Ishikawa (cell line): ENCODE measurements around the gene NXNL2.

Experiments used
- CEBPB ChIP-seq: IDR thresholded peaks from 2 replicates; pipeline ENCODE4 v1.6.1; 2012
- EP300 ChIP-seq: IDR thresholded peaks from 2 replicates; pipeline ENCODE4 v1.6.1; 2012; ENCODE audit warnings: borderline replicate concordance
- TF ChIP-seq, protein P1 (sequence below): IDR thresholded peaks from 2 replicates; pipeline ENCODE4 v1.6.1; 2012; ENCODE audit warnings: low read depth, mild to moderate bottlenecking

DNA sequence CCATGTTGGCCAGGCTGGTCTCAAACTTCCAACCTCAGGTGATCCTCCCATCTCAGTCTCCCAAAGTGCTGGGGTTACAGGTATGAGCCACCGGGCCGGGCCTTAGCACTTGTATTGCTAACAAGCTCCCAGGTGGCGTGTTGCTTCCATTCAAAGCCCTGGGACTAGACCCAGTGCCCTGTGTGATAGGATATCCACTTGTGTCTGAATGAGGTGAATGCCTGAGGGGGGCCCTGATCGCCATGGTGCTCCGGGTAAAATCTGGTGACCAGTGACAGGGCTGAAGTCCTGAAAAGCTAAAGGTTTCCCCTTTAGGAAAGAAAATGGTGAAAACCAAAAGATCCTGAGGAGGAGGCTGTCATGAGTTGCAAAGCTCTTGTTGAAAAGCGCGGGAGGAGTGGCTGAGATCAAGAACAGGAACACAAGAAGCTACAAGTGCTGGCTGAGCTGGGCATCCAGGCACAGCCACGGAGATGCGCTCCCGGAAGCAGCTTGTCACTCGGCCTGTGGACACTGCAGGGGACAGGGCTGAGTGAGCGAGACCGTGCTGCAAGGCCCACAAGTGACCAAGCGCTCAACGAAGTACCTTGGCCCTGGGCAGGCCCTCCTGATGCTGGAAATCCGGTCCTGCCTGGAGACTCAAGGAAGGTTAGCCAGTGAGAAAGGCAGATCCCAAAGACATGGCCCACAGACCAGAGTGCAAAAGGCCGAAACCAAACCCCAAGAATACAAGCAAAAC is 39.8 kb upstream of the NXNL2 start:
- TF ChIP-seq, protein P1, sequence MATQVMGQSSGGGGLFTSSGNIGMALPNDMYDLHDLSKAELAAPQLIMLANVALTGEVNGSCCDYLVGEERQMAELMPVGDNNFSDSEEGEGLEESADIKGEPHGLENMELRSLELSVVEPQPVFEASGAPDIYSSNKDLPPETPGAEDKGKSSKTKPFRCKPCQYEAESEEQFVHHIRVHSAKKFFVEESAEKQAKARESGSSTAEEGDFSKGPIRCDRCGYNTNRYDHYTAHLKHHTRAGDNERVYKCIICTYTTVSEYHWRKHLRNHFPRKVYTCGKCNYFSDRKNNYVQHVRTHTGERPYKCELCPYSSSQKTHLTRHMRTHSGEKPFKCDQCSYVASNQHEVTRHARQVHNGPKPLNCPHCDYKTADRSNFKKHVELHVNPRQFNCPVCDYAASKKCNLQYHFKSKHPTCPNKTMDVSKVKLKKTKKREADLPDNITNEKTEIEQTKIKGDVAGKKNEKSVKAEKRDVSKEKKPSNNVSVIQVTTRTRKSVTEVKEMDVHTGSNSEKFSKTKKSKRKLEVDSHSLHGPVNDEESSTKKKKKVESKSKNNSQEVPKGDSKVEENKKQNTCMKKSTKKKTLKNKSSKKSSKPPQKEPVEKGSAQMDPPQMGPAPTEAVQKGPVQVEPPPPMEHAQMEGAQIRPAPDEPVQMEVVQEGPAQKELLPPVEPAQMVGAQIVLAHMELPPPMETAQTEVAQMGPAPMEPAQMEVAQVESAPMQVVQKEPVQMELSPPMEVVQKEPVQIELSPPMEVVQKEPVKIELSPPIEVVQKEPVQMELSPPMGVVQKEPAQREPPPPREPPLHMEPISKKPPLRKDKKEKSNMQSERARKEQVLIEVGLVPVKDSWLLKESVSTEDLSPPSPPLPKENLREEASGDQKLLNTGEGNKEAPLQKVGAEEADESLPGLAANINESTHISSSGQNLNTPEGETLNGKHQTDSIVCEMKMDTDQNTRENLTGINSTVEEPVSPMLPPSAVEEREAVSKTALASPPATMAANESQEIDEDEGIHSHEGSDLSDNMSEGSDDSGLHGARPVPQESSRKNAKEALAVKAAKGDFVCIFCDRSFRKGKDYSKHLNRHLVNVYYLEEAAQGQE = no peak
- TF ChIP-seq EP300 = no peak
- TF ChIP-seq CEBPB = no peak
